HUDEP-2 (cell line): ENCODE results near the gene TMLHE.
A peak's percentile ranks its signal among the peaks of the same experiment; 100 is the strongest.
"Not testable (repeated sequence)": the region's sequence is repeated elsewhere in the genome, so short reads cannot be mapped to it uniquely, and the experiment has no call there.

Source experiments
- DNase-seq, 76 experiments: peaks; one replicate each; lab custom pipeline; 2025; ENCODE audit not compliant: unreplicated experiment in 76 of 76; lab: John Stamatoyannopoulos, UW

The TMLHE gene

GRCh38 chrX:155612312-155613224 lies at the start of gene TMLHE, which contains the start of gene SPRY3:
Gene TMLHE (minus strand): TSS chrX:155612952. CDS start chrX:155545276, 67,676 bp downstream.
Gene SPRY3 (plus strand): TSS chrX:155612586.
- peak in 68 of 76 experiments; percentile 0 to 63 (median 35) for DNase-seq

- peak in 20 of 76 experiments; percentile 0 to 50 (median 12) for DNase-seq
Observed at GRCh38 chrX:155662282-155662681, 49.5 kb upstream of the TMLHE start.

- no peak for DNase-seq
Observed at GRCh38 chrX:155645180-155645579, 32.4 kb upstream of the TMLHE start.

- no peak for DNase-seq
Observed at GRCh38 chrX:155643240-155643639, 30.5 kb upstream of the TMLHE start.

- not testable (repeated sequence) for DNase-seq
Observed at GRCh38 chrX:155641371-155641770, 28.6 kb upstream of the TMLHE start.

GRCh38 chrX:155637714-155638113 lies 25.0 kb upstream of the TMLHE start:
- no peak for DNase-seq

GRCh38 chrX:155635019-155635418 lies 22.3 kb upstream of the TMLHE start:
- not testable (repeated sequence) for DNase-seq

GRCh38 chrX:155632431-155633100 lies 19.8 kb upstream of the TMLHE start:
- no peak for DNase-seq

GRCh38 chrX:155620110-155620509 lies 7.4 kb upstream of the TMLHE start:
- DNase-seq = not testable (repeated sequence)

GRCh38 chrX:155615938-155616337 lies 3.2 kb upstream of the TMLHE start:
- no peak for DNase-seq

- no peak for DNase-seq
Observed at GRCh38 chrX:155613927-155614559, 1.3 kb upstream of the TMLHE start.

- no peak for DNase-seq
Observed at GRCh38 chrX:155611302-155611701, 1.4 kb downstream of the TMLHE start.

GRCh38 chrX:155592981-155593380 lies 19.8 kb downstream of the TMLHE start:
- DNase-seq = peak in 6 of 76 experiments; percentile 1 to 13 (median 2)

GRCh38 chrX:155592331-155592730 lies 20.4 kb downstream of the TMLHE start:
- no peak for DNase-seq

GRCh38 chrX:155577682-155578081 lies 35.1 kb downstream of the TMLHE start:
- DNase-seq = no peak

GRCh38 chrX:155563099-155563498 lies 49.7 kb downstream of the TMLHE start:
- DNase-seq = no peak

- no peak for DNase-seq
Observed at GRCh38 chrX:155544881-155545280, 67.9 kb downstream of the TMLHE start.

- DNase-seq = no peak
Observed at GRCh38 chrX:155535866-155536265, 76.9 kb downstream of the TMLHE start.

- DNase-seq = peak in 5 of 76 experiments; percentile 0 to 6 (median 0)
Observed at GRCh38 chrX:155534800-155535199, 78.0 kb downstream of the TMLHE start.

GRCh38 chrX:155527023-155527422 lies 85.7 kb downstream of the TMLHE start:
- not testable (repeated sequence) for DNase-seq

- no peak for DNase-seq
Observed at GRCh38 chrX:155514225-155514624, 98.5 kb downstream of the TMLHE start.
